C4-2B (cell line): Measurements from ENCODE around the gene DNAJC7.

Source experiments
- H3K27ac ChIP-seq: fragments of 450-650 bp; 2 replicates; pipeline ENCODE4 v1.5.1; 2017
- CTCF ChIP-seq: fragments of 450-650 bp; conservative IDR thresholded peaks from 2 replicates; pipeline ENCODE4 v1.5.1; 2017; ENCODE audit warnings: mild to moderate bottlenecking
- ZFX ChIP-seq: fragments of 450-650 bp; IDR thresholded peaks from 2 replicates; pipeline ENCODE4 v1.6.1; 2017

Gene DNAJC7

GRCh38 chr17:42058063-42058462 lies 40.8 kb upstream of the DNAJC7 start:
- H3K27ac ChIP-seq = no peak overlapping the region
- TF ChIP-seq CTCF (no peak), ZFX (no peak)

- no peak for TF ChIP-seq CTCF
- TF ChIP-seq ZFX = no peak
- H3K27ac ChIP-seq = no peak overlapping the region
These were observed 39.4 kb upstream of the DNAJC7 start for GRCh38 chr17:42056635-42057034.

GRCh38 chr17:42055496-42055895 lies 38.3 kb upstream of the DNAJC7 start:
- H3K27ac ChIP-seq = no peak overlapping the region
- no peak for TF ChIP-seq ZFX
- no peak for TF ChIP-seq CTCF

- H3K27ac ChIP-seq = no peak overlapping the region
- TF ChIP-seq ZFX = no peak
- TF ChIP-seq CTCF = no peak
These were observed 37.8 kb upstream of the DNAJC7 start for GRCh38 chr17:42055027-42055426.

GRCh38 chr17:42053731-42054500 lies 36.7 kb upstream of the DNAJC7 start:
- TF ChIP-seq ZFX (no peak), CTCF (no peak)
- H3K27ac ChIP-seq = no peak overlapping the region

GRCh38 chr17:42052346-42052877 lies 35.2 kb upstream of the DNAJC7 start:
- TF ChIP-seq ZFX = no peak
- no peak overlapping the region for H3K27ac ChIP-seq

GRCh38 chr17:42051645-42052044 lies 34.4 kb upstream of the DNAJC7 start:
- H3K27ac ChIP-seq = no peak overlapping the region
- TF ChIP-seq CTCF (no peak), ZFX (no peak)

GRCh38 chr17:42051013-42051400 lies 33.8 kb upstream of the DNAJC7 start:
- H3K27ac ChIP-seq = peak overlapping the region; percentile 52
- TF ChIP-seq ZFX (no peak), CTCF (no peak)
